ENCODE measurements around the gene CRELD2.

- TF ChIP-seq, protein P1, sequence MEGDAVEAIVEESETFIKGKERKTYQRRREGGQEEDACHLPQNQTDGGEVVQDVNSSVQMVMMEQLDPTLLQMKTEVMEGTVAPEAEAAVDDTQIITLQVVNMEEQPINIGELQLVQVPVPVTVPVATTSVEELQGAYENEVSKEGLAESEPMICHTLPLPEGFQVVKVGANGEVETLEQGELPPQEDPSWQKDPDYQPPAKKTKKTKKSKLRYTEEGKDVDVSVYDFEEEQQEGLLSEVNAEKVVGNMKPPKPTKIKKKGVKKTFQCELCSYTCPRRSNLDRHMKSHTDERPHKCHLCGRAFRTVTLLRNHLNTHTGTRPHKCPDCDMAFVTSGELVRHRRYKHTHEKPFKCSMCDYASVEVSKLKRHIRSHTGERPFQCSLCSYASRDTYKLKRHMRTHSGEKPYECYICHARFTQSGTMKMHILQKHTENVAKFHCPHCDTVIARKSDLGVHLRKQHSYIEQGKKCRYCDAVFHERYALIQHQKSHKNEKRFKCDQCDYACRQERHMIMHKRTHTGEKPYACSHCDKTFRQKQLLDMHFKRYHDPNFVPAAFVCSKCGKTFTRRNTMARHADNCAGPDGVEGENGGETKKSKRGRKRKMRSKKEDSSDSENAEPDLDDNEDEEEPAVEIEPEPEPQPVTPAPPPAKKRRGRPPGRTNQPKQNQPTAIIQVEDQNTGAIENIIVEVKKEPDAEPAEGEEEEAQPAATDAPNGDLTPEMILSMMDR (IDR thresholded peaks at IDR 0.05; ENCODE audit: borderline replicate concordance, extremely low read depth, low read length, poor library complexity, severe bottlenecking): no peak
- no peak for TF ChIP-seq EZH2 (IDR thresholded peaks at IDR 0.05; ENCODE audit: borderline replicate concordance, low read depth, low read length, severe bottlenecking)
Measured at GRCh38 chr22:49953027-49953679, 34.7 kb downstream of the CRELD2 start.
